ENCODE measurements around the gene LILRB5.
"Not testable (repeated sequence)": the region's sequence is repeated elsewhere in the genome, so short reads cannot be mapped to it uniquely, and the experiment has no call there.

GRCh38 chr19:54242646-54243045 is 14.4 kb downstream of the LILRB5 start, which contains the start of gene LILRA6:
- TF ChIP-seq CTCF (IDR thresholded peaks at IDR 0.05 in 8 of 11, conservative IDR thresholded peaks at IDR 0.05 in 3 of 11); POLR2A (IDR thresholded peaks at IDR 0.05): not testable (repeated sequence)

Measured in spleen (tissue), 7 donors.